GM21360 (cell line): ENCODE results near the gene CHEK2.
A peak's percentile ranks its signal among the peaks of the same experiment; 100 is the strongest.
"Not testable (repeated sequence)": the region's sequence is repeated elsewhere in the genome, so short reads cannot be mapped to it uniquely, and the experiment has no call there.

Experiments used
- ATAC-seq: cut with Tn5 transposase; IDR thresholded peaks from one replicate; pipeline ENCODE4 v1.9.1; 2021; ENCODE audit warnings: mild to moderate bottlenecking, moderate library complexity; ENCODE audit not compliant: unreplicated experiment

CHEK2 gene

GRCh38 chr22:28741785-28742561, at the start of gene CHEK2, which contains the start of gene HSCB:
Gene CHEK2, minus strand, starts transcription at chr22:28741820. Its CDS starts 7,099 bp downstream, at chr22:28734721.
Gene HSCB, plus strand, starts transcription at chr22:28742039. Its CDS starts 57 bp downstream, at chr22:28742096.
- ATAC-seq: peak; percentile 93

GRCh38 chr22:28791124-28791523, 49.5 kb upstream of the CHEK2 start:
- no peak for ATAC-seq

- ATAC-seq: no peak
Measured at GRCh38 chr22:28788601-28789000, 47.0 kb upstream of the CHEK2 start.

- ATAC-seq: no peak
Measured at GRCh38 chr22:28783786-28784671, 42.4 kb upstream of the CHEK2 start.

- no peak for ATAC-seq
Measured at GRCh38 chr22:28780296-28780695, 38.7 kb upstream of the CHEK2 start.

- no peak for ATAC-seq
Measured at GRCh38 chr22:28779833-28780232, 38.2 kb upstream of the CHEK2 start.

- ATAC-seq: no peak
Measured at GRCh38 chr22:28774378-28774777, 32.8 kb upstream of the CHEK2 start.

- peak; percentile 9 for ATAC-seq
Measured at GRCh38 chr22:28773461-28773867, 31.8 kb upstream of the CHEK2 start.

GRCh38 chr22:28772633-28773460, 31.2 kb upstream of the CHEK2 start, which contains the start of gene CCDC117:
Gene CCDC117, plus strand, starts transcription at chr22:28772695. Its CDS starts 155 bp downstream, at chr22:28772850.
- ATAC-seq: peak; percentile 85

GRCh38 chr22:28771195-28771791, 29.7 kb upstream of the CHEK2 start:
- no peak for ATAC-seq

GRCh38 chr22:28769394-28770085, 27.9 kb upstream of the CHEK2 start:
- ATAC-seq: no peak

- no peak for ATAC-seq
Measured at GRCh38 chr22:28768701-28769393, 27.2 kb upstream of the CHEK2 start.

- no peak for ATAC-seq
Measured at GRCh38 chr22:28766628-28767027, 25.0 kb upstream of the CHEK2 start.

- not testable (repeated sequence) for ATAC-seq
Measured at GRCh38 chr22:28762000-28762399, 20.4 kb upstream of the CHEK2 start.

- no peak for ATAC-seq
Measured at GRCh38 chr22:28761449-28761755, 19.8 kb upstream of the CHEK2 start.

- ATAC-seq: no peak
Measured at GRCh38 chr22:28759861-28760560, 18.4 kb upstream of the CHEK2 start.

- not testable (repeated sequence) for ATAC-seq
Measured at GRCh38 chr22:28754512-28754911, 12.9 kb upstream of the CHEK2 start.

- no peak for ATAC-seq
Measured at GRCh38 chr22:28750471-28750881, 8.9 kb upstream of the CHEK2 start.

- ATAC-seq: no peak
Measured at GRCh38 chr22:28743852-28744251, 2.2 kb upstream of the CHEK2 start.
